GM21717 (cell line): ENCODE measurements around the gene PLEKHA1.

ENCODE experiments used
- ATAC-seq: cut with Tn5 transposase; IDR thresholded peaks from one replicate; pipeline ENCODE4 v1.9.1; 2021; ENCODE audit warnings: mild to moderate bottlenecking, moderate library complexity; ENCODE audit not compliant: unreplicated experiment

Gene PLEKHA1

GRCh38 chr10:122346326-122346950, 28.1 kb upstream of the PLEKHA1 start:
- ATAC-seq: no peak

- ATAC-seq: no peak
These were observed 27.2 kb upstream of the PLEKHA1 start for GRCh38 chr10:122347170-122347841.

- no peak for ATAC-seq
These were observed 26.0 kb upstream of the PLEKHA1 start for GRCh38 chr10:122348512-122348911.

GRCh38 chr10:122348935-122349361, 25.6 kb upstream of the PLEKHA1 start:
- no peak for ATAC-seq

GRCh38 chr10:122349758-122350369, 24.6 kb upstream of the PLEKHA1 start:
- no peak for ATAC-seq

- no peak for ATAC-seq
These were observed 23.6 kb upstream of the PLEKHA1 start for GRCh38 chr10:122350893-122351292.

GRCh38 chr10:122352817-122353525, 21.5 kb upstream of the PLEKHA1 start:
- no peak for ATAC-seq

GRCh38 chr10:122354383-122354782, 20.1 kb upstream of the PLEKHA1 start:
- no peak for ATAC-seq

GRCh38 chr10:122357685-122358084, 16.8 kb upstream of the PLEKHA1 start:
- ATAC-seq: no peak

GRCh38 chr10:122359621-122360020, 14.9 kb upstream of the PLEKHA1 start:
- no peak for ATAC-seq

GRCh38 chr10:122361046-122361445, 13.5 kb upstream of the PLEKHA1 start:
- no peak for ATAC-seq

GRCh38 chr10:122362031-122362592, 12.4 kb upstream of the PLEKHA1 start:
- ATAC-seq: no peak

GRCh38 chr10:122362621-122363020, 11.9 kb upstream of the PLEKHA1 start:
- no peak for ATAC-seq

GRCh38 chr10:122363311-122363710, 11.2 kb upstream of the PLEKHA1 start:
- no peak for ATAC-seq

GRCh38 chr10:122363722-122364463, 10.6 kb upstream of the PLEKHA1 start:
- no peak for ATAC-seq

GRCh38 chr10:122368502-122369254, 5.8 kb upstream of the PLEKHA1 start:
- ATAC-seq: no peak

- no peak for ATAC-seq
These were observed 1.4 kb upstream of the PLEKHA1 start for GRCh38 chr10:122373108-122373507.

- ATAC-seq: no peak
These were observed 787 bp upstream of the PLEKHA1 start for GRCh38 chr10:122373721-122374120.

- peak; percentile 70 for ATAC-seq
These were observed 561 bp downstream of the PLEKHA1 start for GRCh38 chr10:122374859-122375678.
